ENCODE data around the gene POLA1. TPM values are rescaled to one million over a fixed set of nuclear protein-coding genes. Genes with fewer than 3 reads are reported as not detected.

POLA1 gene
- total and polyA plus RNA-seq, 7 donors: 3.5 to 9.4 (median 6.8) TPM

DNA sequence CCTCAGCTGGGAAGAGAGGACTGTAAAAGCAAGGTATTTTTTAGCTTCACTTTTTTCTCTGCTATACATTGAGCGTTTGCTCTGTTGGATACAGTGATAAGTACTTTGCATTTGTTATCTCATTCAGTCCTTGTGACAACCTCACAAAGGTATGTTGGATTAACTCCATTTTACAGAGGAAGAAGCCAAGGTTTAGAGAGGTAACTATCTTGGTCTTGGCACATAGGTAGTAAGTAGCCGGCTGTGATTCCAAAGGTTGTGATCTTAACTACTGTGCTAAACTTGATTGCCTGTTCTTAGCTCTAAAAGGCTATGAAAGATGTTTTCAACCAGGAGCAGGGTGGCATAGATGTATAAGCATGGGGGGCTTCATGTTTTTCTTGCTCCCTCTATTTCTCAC, 134.4 kb downstream of the POLA1 start:
- no peaks in the 10 kb centered on the region for H3K27me3 ChIP-seq (ENCODE audit: insufficient read depth in 3 of 3, low read length in 2 of 3)
- 45 to 63% (median 45%) methylated on average over 2 of the region's 2 CpGs for WGBS, 3 donors
- intact Hi-C loops (cut with DNase I): no loop called here
- H3K4me3 ChIP-seq: no peak overlapping the region
- peaks cover 0 to 10% of the 10 kb centered on the region in 2 donors for H3K36me3 ChIP-seq (ENCODE audit: insufficient read depth in 1 of 2, low read depth in 1 of 2)
- DNase-seq: no peak
- H3K9me3 ChIP-seq: no peaks in the 10 kb centered on the region
- H3K27ac ChIP-seq: no peak overlapping the region
- ATAC-seq: peak in 3 of 4 donors; percentile 40 to 73 (median 62)
- TF ChIP-seq, protein P1, sequence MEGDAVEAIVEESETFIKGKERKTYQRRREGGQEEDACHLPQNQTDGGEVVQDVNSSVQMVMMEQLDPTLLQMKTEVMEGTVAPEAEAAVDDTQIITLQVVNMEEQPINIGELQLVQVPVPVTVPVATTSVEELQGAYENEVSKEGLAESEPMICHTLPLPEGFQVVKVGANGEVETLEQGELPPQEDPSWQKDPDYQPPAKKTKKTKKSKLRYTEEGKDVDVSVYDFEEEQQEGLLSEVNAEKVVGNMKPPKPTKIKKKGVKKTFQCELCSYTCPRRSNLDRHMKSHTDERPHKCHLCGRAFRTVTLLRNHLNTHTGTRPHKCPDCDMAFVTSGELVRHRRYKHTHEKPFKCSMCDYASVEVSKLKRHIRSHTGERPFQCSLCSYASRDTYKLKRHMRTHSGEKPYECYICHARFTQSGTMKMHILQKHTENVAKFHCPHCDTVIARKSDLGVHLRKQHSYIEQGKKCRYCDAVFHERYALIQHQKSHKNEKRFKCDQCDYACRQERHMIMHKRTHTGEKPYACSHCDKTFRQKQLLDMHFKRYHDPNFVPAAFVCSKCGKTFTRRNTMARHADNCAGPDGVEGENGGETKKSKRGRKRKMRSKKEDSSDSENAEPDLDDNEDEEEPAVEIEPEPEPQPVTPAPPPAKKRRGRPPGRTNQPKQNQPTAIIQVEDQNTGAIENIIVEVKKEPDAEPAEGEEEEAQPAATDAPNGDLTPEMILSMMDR (IDR thresholded peaks at IDR 0.05): no peak
- no peaks in the 10 kb centered on the region for H3K4me1 ChIP-seq

DNA sequence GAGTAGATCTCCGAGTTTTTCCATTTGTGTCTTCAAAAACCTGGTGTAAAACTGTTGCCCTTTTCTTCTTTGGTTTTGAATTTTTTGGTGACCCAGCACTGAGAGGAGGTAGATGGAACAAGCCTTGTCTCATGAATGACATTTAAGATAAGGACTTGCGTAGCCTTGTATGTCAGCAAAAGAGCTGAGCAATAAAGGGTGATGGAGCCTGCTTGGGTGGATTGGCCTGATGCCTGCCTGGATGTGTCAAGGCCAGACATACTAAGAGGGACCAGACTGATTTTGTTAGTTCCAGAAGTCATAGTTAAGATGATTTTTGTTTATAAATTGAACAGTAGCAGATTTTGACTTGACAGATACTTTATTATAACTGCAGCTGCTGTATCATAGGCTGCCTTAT, 134.9 kb downstream of the POLA1 start:
- WGBS, 3 donors: 81 to 95% (median 94%) methylated on average over 2 of the region's 2 CpGs
- Histone ChIP-seq H3K27ac (no peak overlapping the region), H3K9me3 (no peaks in the 10 kb centered on the region), H3K4me1 (no peaks in the 10 kb centered on the region), H3K27me3 (ENCODE audit: insufficient read depth in 3 of 3, low read length in 2 of 3) (no peaks in the 10 kb centered on the region), H3K36me3 (ENCODE audit: insufficient read depth in 1 of 2, low read depth in 1 of 2) (peaks cover 0 to 10% of the 10 kb centered on the region in 2 donors), H3K4me3 (no peak overlapping the region)
- TF ChIP-seq, protein P1 (IDR thresholded peaks at IDR 0.05): no peak
- DNase-seq (no peak), ATAC-seq (no peak)
- intact Hi-C loops (cut with DNase I): no loop called here

DNA sequence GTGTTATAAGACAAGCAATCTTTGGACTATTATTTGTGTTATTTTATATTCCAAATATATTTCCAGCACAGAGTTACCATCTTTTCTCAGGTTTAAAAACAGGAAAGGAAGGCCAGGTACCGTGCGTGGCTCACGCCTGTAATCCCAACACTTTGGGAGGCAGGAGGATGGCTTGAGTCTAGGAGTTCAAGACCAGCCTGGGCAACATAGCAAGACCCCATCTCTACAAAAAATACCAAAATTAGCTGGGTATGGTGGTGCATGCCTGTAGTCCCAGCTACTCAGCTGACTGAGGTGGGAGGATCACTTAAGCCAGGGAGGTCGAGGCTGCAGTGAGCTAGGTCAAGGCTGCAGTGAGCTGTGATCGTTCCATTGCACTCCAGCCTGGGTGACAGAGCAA, 140.0 kb downstream of the POLA1 start:
- no peak overlapping the region for H3K27ac ChIP-seq
- intact Hi-C loops (cut with DNase I): loop anchor here (10.0 kb wide), 2 partner anchors 181 to 311 kb away; partner anchors contain the start of gene ARX (in 1 of the 2)
- TF ChIP-seq, protein P1 (IDR thresholded peaks at IDR 0.05): no peak
- H3K4me3 ChIP-seq: no peak overlapping the region
- H3K27me3 ChIP-seq (ENCODE audit: insufficient read depth in 3 of 3, low read length in 2 of 3): no peaks in the 10 kb centered on the region
- DNase-seq (no peak), ATAC-seq (no peak)
- peaks cover 6% of the 10 kb centered on the region for H3K4me1 ChIP-seq
- H3K36me3 ChIP-seq (ENCODE audit: insufficient read depth in 1 of 2, low read depth in 1 of 2): peaks cover 0 to 3% of the 10 kb centered on the region in 2 donors
- 83 to 97% (median 96%) methylated on average over 5 of the region's 5 CpGs for WGBS, 3 donors
- no peaks in the 10 kb centered on the region for H3K9me3 ChIP-seq

DNA sequence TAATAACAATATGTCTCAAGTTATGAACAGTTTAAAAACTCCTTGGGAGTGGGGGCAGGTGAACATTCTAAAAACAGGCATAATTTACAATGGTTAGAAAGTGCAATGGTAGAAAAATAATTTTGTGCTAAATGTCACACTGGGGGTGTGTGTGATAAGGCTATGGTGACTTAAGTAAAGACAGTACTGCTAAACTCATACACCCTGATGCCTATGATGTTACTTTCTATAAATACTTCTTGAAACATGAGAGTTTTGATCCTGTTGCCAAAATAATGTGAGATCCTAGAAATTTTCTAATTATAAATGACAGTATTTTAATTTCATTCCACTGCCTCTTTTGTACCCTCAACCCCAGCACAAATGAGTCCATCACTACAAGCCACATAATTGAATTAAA, 144.2 kb downstream of the POLA1 start:
- Histone ChIP-seq H3K36me3 (ENCODE audit: insufficient read depth in 1 of 2, low read depth in 1 of 2) (peaks cover 0 to 3% of the 10 kb centered on the region in 2 donors), H3K27me3 (ENCODE audit: insufficient read depth in 3 of 3, low read length in 2 of 3) (no peaks in the 10 kb centered on the region), H3K27ac (peak overlapping the region; percentile 60), H3K4me1 (peaks cover 6% of the 10 kb centered on the region), H3K4me3 (no peak overlapping the region), H3K9me3 (no peaks in the 10 kb centered on the region)
- DNase-seq (no peak), ATAC-seq (peak in 3 of 4 donors; percentile 81 to 94 (median 83))
- TF ChIP-seq, protein P1 (IDR thresholded peaks at IDR 0.05): no peak
- intact Hi-C loops (cut with DNase I): loop anchor here (2.0 to 10.0 kb wide), 3 partner anchors 177 to 307 kb away; partner anchors contain the start of gene ARX (in 1 of the 2)

DNA sequence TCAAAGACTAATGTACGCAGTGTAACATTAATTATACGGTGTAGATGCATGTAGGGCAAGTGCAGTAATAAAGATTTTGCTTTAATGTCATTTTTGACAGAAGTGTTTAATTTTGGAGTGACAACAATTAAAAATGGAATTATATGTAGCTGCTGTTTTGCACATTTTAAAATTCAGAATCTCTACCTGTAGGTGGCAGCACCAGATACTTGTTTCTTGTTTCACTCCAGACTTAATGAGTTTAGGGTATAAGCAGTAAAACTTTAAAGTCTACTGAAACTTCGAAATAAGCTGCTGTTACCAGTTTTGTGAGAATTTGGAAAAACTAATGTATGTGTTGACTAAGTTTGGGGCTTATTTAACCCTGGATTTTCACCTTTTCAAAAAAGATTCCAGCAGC, 144.9 kb downstream of the POLA1 start:
- TF ChIP-seq, protein P1 (IDR thresholded peaks at IDR 0.05): peak; percentile 56

More for the DNA sequence above, 144.9 kb downstream of the POLA1 start:
- Histone ChIP-seq H3K36me3 (ENCODE audit: insufficient read depth in 1 of 2, low read depth in 1 of 2) (peaks cover 0 to 9% of the 10 kb centered on the region in 2 donors), H3K27me3 (ENCODE audit: insufficient read depth in 3 of 3, low read length in 2 of 3) (no peaks in the 10 kb centered on the region), H3K27ac (peak overlapping the region; percentile 60), H3K4me3 (no peak overlapping the region), H3K9me3 (no peaks in the 10 kb centered on the region), H3K4me1 (peaks cover 6% of the 10 kb centered on the region)
- intact Hi-C loops (cut with DNase I): loop anchor here (2.0 to 10.0 kb wide), 3 partner anchors 176 to 306 kb away; partner anchors contain the start of gene ARX (in 1 of the 2)
- WGBS, 3 donors: 20 to 48% (median 46%) methylated on average over 3 of the region's 3 CpGs
- no peak for DNase-seq
- ATAC-seq: peak in 3 of 4 donors; percentile 67 to 88 (median 72)

Measured in psoas muscle (tissue), 8 donors.